SK-N-SH treated with all-trans-retinoic acid at 6 μM for 48 hours (cell line): Measurements from ENCODE around the gene NINL.

ENCODE experiments used
- ATAC-seq: fragments of 200-7000 bp; cut with Tn5 transposase; 3 replicates; pipeline ENCODE4 v1.9.1; 2020; ENCODE audit warnings: mild to moderate bottlenecking, moderate library complexity
- ARNTL ChIP-seq: fragments of 450-650 bp; formaldehyde crosslinking; IDR thresholded peaks from 2 replicates; pipeline ENCODE4 v1.5.0; 2020; ENCODE audit warnings: low read depth, mild to moderate bottlenecking, moderate library complexity, borderline replicate concordance
- BACH2 ChIP-seq: fragments of 250-450 bp; sonication (Bioruptor Pico); IDR thresholded peaks from 2 replicates; pipeline ENCODE4 v1.9.0; 2021; ENCODE audit warnings: mild to moderate bottlenecking, borderline replicate concordance
- CREB5 ChIP-seq: fragments of 250-450 bp; sonication (Bioruptor Pico); IDR thresholded peaks from 2 replicates; pipeline ENCODE4 v1.5.1; 2020; ENCODE audit warnings: low read depth, mild to moderate bottlenecking, moderate library complexity
- CSRNP3 ChIP-seq: fragments of 250-450 bp; sonication (Bioruptor Pico); IDR thresholded peaks from 2 replicates; pipeline ENCODE4 v1.5.1; 2021; ENCODE audit warnings: mild to moderate bottlenecking, moderate library complexity
- ESRRG ChIP-seq: fragments of 250-450 bp; sonication (Bioruptor Pico); IDR thresholded peaks from 2 replicates; pipeline ENCODE4 v1.6.1; 2021; ENCODE audit warnings: mild to moderate bottlenecking
- GLIS3 ChIP-seq: fragments of 250-450 bp; sonication (Bioruptor Pico); IDR thresholded peaks from 2 replicates; pipeline ENCODE4 v1.5.0; 2020; ENCODE audit warnings: mild to moderate bottlenecking, moderate library complexity
- ISL1 ChIP-seq: fragments of 250-450 bp; sonication (Bioruptor Pico); IDR thresholded peaks from 2 replicates; pipeline ENCODE4 v2.1.2; 2022; ENCODE audit warnings: mild to moderate bottlenecking, moderate library complexity
- OSR1 ChIP-seq: fragments of 250-450 bp; sonication (Bioruptor Pico); IDR thresholded peaks from 2 replicates; pipeline ENCODE4 v1.8.0; 2022; ENCODE audit warnings: moderate library complexity, mild to moderate bottlenecking, inconsistent platforms
- PATZ1 ChIP-seq: fragments of 250-450 bp; sonication (Bioruptor Pico); IDR thresholded peaks from 2 replicates; pipeline ENCODE4 v1.8.0; 2020; ENCODE audit warnings: mild to moderate bottlenecking, moderate library complexity, borderline replicate concordance
- POU6F1 ChIP-seq: fragments of 250-450 bp; sonication (Bioruptor Pico); IDR thresholded peaks from 2 replicates; pipeline ENCODE4 v1.8.0; 2021; ENCODE audit warnings: low read depth, mild to moderate bottlenecking, moderate library complexity, borderline replicate concordance
- PPARA ChIP-seq: fragments of 250-450 bp; sonication (Bioruptor Pico); IDR thresholded peaks from 2 replicates; pipeline ENCODE4 v1.5.0; 2020; ENCODE audit warnings: mild to moderate bottlenecking, borderline replicate concordance
- RARB ChIP-seq: fragments of 250-450 bp; sonication (Bioruptor Pico); IDR thresholded peaks from 2 replicates; pipeline ENCODE4 v1.8.0; 2021; ENCODE audit warnings: mild to moderate bottlenecking, moderate library complexity
- TCF4 ChIP-seq: fragments of 250-450 bp; sonication (Bioruptor Pico); IDR thresholded peaks from 2 replicates; pipeline ENCODE4 v1.8.0; 2021; ENCODE audit warnings: mild to moderate bottlenecking, moderate library complexity, borderline replicate concordance
- TOX ChIP-seq: fragments of 250-450 bp; sonication (Bioruptor Pico); IDR thresholded peaks from 2 replicates; pipeline ENCODE4 v1.8.0; 2021; ENCODE audit warnings: mild to moderate bottlenecking, moderate library complexity, borderline replicate concordance
- ZC3H10 ChIP-seq: fragments of 250-450 bp; sonication (Bioruptor Pico); IDR thresholded peaks from 2 replicates; pipeline ENCODE4 v1.5.1; 2021; ENCODE audit warnings: mild to moderate bottlenecking, moderate library complexity
- ZFP3 ChIP-seq: fragments of 250-450 bp; sonication (Bioruptor Pico); IDR thresholded peaks from 2 replicates; pipeline ENCODE4 v1.5.0; 2020; ENCODE audit warnings: mild to moderate bottlenecking, moderate library complexity
- ZFP30 ChIP-seq: fragments of 450-650 bp; formaldehyde crosslinking; IDR thresholded peaks from 2 replicates; pipeline ENCODE4 v1.5.0; 2022; ENCODE audit warnings: mild to moderate bottlenecking, moderate library complexity
- ZNF565 ChIP-seq: fragments of 450-650 bp; formaldehyde crosslinking; conservative IDR thresholded peaks from 2 replicates; pipeline ENCODE4 v1.5.0; 2020; ENCODE audit warnings: low read depth, mild to moderate bottlenecking, moderate library complexity
- ZNF70 ChIP-seq: fragments of 450-650 bp; formaldehyde crosslinking; IDR thresholded peaks from 2 replicates; pipeline ENCODE4 v1.5.0; 2020; ENCODE audit warnings: mild to moderate bottlenecking, moderate library complexity

NINL gene

GRCh38 chr20:25466846-25467245, 118.5 kb downstream of the NINL start:
- no peak for TF ChIP-seq ESRRG (CRISPR knock-in tag)
- TF ChIP-seq OSR1 = no peak
- no peak for TF ChIP-seq ZNF565 (CRISPR knock-in tag)
- TF ChIP-seq ISL1 (CRISPR knock-in tag) = no peak
- TF ChIP-seq CREB5 = no peak
- TF ChIP-seq POU6F1 = no peak
- no peak for TF ChIP-seq BACH2
- TF ChIP-seq ZC3H10 = no peak
- no peak for TF ChIP-seq PATZ1 (CRISPR knock-in tag)
- TF ChIP-seq RARB = no peak
- no peak for ATAC-seq

- no peak for TF ChIP-seq ZNF70 (CRISPR knock-in tag)
- no peak for TF ChIP-seq ARNTL (CRISPR knock-in tag)
- no peak for TF ChIP-seq TOX
- TF ChIP-seq BACH2 = no peak
- TF ChIP-seq CSRNP3 (CRISPR knock-in tag) = no peak
- no peak for TF ChIP-seq OSR1
- TF ChIP-seq GLIS3 (CRISPR knock-in tag) = no peak
- TF ChIP-seq ZNF565 (CRISPR knock-in tag) = no peak
- TF ChIP-seq PATZ1 (CRISPR knock-in tag) = no peak
- TF ChIP-seq PPARA (CRISPR knock-in tag) = no peak
- no peak for TF ChIP-seq TCF4 (CRISPR knock-in tag)
- TF ChIP-seq ESRRG (CRISPR knock-in tag) = no peak
- no peak for ATAC-seq
These were observed 119.8 kb downstream of the NINL start for GRCh38 chr20:25465243-25466135.

- TF ChIP-seq ISL1 (CRISPR knock-in tag) (no peak), ZFP3 (CRISPR knock-in tag) (no peak), ZFP30 (CRISPR knock-in tag) (no peak), ESRRG (CRISPR knock-in tag) (no peak)
- TF ChIP-seq, all 23 proteins: peak for 0
These were observed 120.7 kb downstream of the NINL start for GRCh38 chr20:25464501-25465242.

More at GRCh38 chr20:25464501-25465242, 120.7 kb downstream of the NINL start:
- ATAC-seq = no peak
